HepG2 (cell line): ENCODE measurements around the gene ZNF584. TPM values are rescaled to one million over a fixed set of nuclear protein-coding genes. Genes with fewer than 3 reads are reported as not detected.
A peak's percentile ranks its signal among the peaks of the same experiment; 100 is the strongest.

ENCODE experiments used
- BORCS8-MEF2B ChIP-seq: sonication (generic); formaldehyde crosslinking; IDR thresholded peaks from 2 replicates; pipeline ENCODE4 v1.8.0; 2022; ENCODE audit warnings: mild to moderate bottlenecking, missing genetic modification reagents
- GPN1 ChIP-seq: sonication (generic); formaldehyde crosslinking; IDR thresholded peaks from 2 replicates; pipeline ENCODE4 v1.5.1; 2020; ENCODE audit warnings: missing genetic modification reagents, borderline replicate concordance
- KLF11 ChIP-seq: IDR thresholded peaks from 2 replicates; pipeline ENCODE4 v1.6.1; 2016; ENCODE audit warnings: missing compliant biosample characterization
- KLF9 ChIP-seq: IDR thresholded peaks from 2 replicates; pipeline ENCODE4 v1.6.1; 2016; ENCODE audit warnings: low read depth
- MTF1 ChIP-seq: sonication (generic); formaldehyde crosslinking; IDR thresholded peaks from 2 replicates; pipeline ENCODE4 v1.5.0; 2020; ENCODE audit warnings: missing genetic modification reagents
- MXD4 ChIP-seq: IDR thresholded peaks from 2 replicates; pipeline ENCODE4 v1.6.1; 2016; ENCODE audit warnings: mild to moderate bottlenecking, missing biosample characterization, missing genetic modification reagents
- MXI1 ChIP-seq: IDR thresholded peaks from 3 replicates; pipeline ENCODE4 v1.6.1; 2012; ENCODE audit warnings: low read depth, low read length, inconsistent platforms, borderline replicate concordance
- RFX3 ChIP-seq: IDR thresholded peaks from 2 replicates; pipeline ENCODE4 v1.6.1; 2016; ENCODE audit warnings: missing biosample characterization, missing genetic modification reagents
- SMC3 ChIP-seq: IDR thresholded peaks from 2 replicates; pipeline ENCODE4 v1.6.1; 2011; ENCODE audit warnings: low read length, improper control_type of control experiment
- SNAI1 ChIP-seq: sonication (generic); formaldehyde crosslinking; IDR thresholded peaks from 2 replicates; pipeline ENCODE4 v1.5.0; 2020; ENCODE audit warnings: mild to moderate bottlenecking, missing genetic modification reagents, borderline replicate concordance
- TAF1 ChIP-seq: sonication (generic); formaldehyde crosslinking; IDR thresholded peaks from 2 replicates; pipeline ENCODE4 v1.4.0; 2020; ENCODE audit warnings: missing genetic modification reagents
- TCF12 ChIP-seq, 2 experiments: fragments of 450-650 bp in 1 of 2; sonication (generic) in 1 of 2; formaldehyde crosslinking in 1 of 2; IDR thresholded peaks; 2 replicates each; pipeline versions ENCODE4 v1.6.1 to v1.8.0; 2017 to 2022; ENCODE audit warnings: antibody characterized with exemption in 1 of 2, mild to moderate bottlenecking in 1 of 2, missing genetic modification reagents in 1 of 2, moderate library complexity in 1 of 2
- TOE1 ChIP-seq: sonication (generic); formaldehyde crosslinking; IDR thresholded peaks from 2 replicates; pipeline ENCODE4 v1.4.0; 2020; ENCODE audit warnings: mild to moderate bottlenecking, missing genetic modification reagents
- ZFP36 ChIP-seq: fragments of 150-350 bp; IDR thresholded peaks from 2 replicates; pipeline ENCODE4 v1.6.1; 2018; ENCODE audit warnings: borderline replicate concordance, low read length, low read depth; ENCODE audit not compliant: partially characterized antibody
- ZNF10 ChIP-seq: sonication (generic); formaldehyde crosslinking; IDR thresholded peaks from 2 replicates; pipeline ENCODE4 v1.4.0; 2020; ENCODE audit warnings: mild to moderate bottlenecking, low read depth, missing genetic modification reagents, borderline replicate concordance
- polyA plus RNA-seq, 8 experiments: library from polyadenylated mRNA; depleted of rRNA in 3 of 8; stranded (reverse) in 7 of 8; unstranded in 1 of 8; fragments of >200 nt; fragmentation: Illumina TruSeq in 4 of 8; extraction: Trizol in 4 of 8; gene quantifications; 2 replicates each; pipeline versions ENCODE4 v1.2.1 to v1.2.3, GENCODE V29; 2011 to 2016; ENCODE audit warnings: low read depth in 4 of 8, missing spikeins in 1 of 8, mixed read lengths in 1 of 8; ENCODE audit not compliant: insufficient read depth in 1 of 8
- total RNA-seq, 5 experiments: library from RNA; depleted of rRNA; stranded (reverse); fragments of >200 nt; fragmentation: Illumina TruSeq; extraction: Trizol; gene quantifications; 2 replicates each; pipeline ENCODE4 v1.2.3, GENCODE V29; 2016; ENCODE audit warnings: low read depth in 1 of 5
- TF ChIP-seq, protein P1 (sequence below): sonication (generic); formaldehyde crosslinking; conservative IDR thresholded peaks from 2 replicates; pipeline ENCODE4 v1.8.1; 2023; ENCODE audit warnings: missing genetic modification reagents
- TF ChIP-seq, protein P2 (sequence below): sonication (generic); formaldehyde crosslinking; IDR thresholded peaks from 2 replicates; pipeline ENCODE4 v1.4.0; 2020; ENCODE audit warnings: missing genetic modification reagents, borderline replicate concordance
- TF ChIP-seq, protein P3 (sequence below): sonication (generic); formaldehyde crosslinking; IDR thresholded peaks from 2 replicates; pipeline ENCODE4 v1.9.0; 2021; ENCODE audit warnings: missing genetic modification reagents, borderline replicate concordance
- TF ChIP-seq, protein P4 (sequence below): sonication (generic); formaldehyde crosslinking; IDR thresholded peaks from 2 replicates; pipeline ENCODE4 v1.4.0; 2020; ENCODE audit warnings: low read depth, mild to moderate bottlenecking, missing genetic modification reagents

ZNF584 gene
- total and polyA plus RNA-seq, 2 of the 13 experiments (the other 11 are each of a cell fraction or from before 2014, with no cell fraction given) = 2.4 to 7.0 TPM

DNA sequence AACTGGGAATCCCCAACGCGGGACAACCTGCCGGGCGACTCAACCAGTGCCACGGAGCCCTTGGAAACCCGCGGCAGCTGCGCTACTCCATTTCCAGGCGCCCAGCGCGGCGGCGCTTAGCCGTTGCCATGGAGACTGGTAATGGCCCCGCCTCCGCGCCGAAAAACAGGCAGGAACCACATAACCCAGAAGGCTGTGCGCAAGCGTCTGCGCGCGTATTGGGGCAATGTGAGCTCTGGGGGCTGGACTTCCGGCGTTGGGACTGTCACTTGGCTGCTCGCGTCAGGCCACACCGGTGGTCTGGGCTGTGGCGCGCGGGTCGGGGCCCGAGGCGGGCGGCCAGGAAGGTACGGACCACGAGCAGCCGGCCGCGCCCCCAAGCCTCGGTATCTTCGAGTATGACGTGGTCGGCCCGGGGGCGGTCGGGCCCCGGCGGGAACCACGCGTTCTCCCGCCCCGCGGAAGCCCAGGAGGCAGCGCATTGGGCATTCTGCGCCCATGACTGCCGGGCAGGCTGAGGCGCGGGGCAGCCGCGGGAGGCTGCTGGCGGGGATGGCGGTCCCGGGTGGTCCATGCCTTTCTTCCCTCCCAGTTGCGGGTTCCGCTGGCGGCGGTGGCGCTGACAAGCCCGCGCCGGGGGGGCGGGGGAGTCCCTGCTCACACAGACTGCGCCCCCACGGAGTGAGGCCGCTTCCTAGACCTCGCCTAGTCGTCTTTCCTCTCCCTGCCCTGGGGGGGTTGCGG, 43.1 kb downstream of the ZNF584 start, which contains the start of gene ZNF324B (continued):
- TF ChIP-seq, protein P1, sequence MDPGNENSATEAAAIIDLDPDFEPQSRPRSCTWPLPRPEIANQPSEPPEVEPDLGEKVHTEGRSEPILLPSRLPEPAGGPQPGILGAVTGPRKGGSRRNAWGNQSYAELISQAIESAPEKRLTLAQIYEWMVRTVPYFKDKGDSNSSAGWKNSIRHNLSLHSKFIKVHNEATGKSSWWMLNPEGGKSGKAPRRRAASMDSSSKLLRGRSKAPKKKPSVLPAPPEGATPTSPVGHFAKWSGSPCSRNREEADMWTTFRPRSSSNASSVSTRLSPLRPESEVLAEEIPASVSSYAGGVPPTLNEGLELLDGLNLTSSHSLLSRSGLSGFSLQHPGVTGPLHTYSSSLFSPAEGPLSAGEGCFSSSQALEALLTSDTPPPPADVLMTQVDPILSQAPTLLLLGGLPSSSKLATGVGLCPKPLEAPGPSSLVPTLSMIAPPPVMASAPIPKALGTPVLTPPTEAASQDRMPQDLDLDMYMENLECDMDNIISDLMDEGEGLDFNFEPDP (CRISPR knock-in tag) = no peak
- TF ChIP-seq RFX3 (CRISPR knock-in tag) (peak; percentile 95), ZNF10 (CRISPR knock-in tag) (no peak), MXI1 (peak; percentile 93; the same call in 1 of the 3 replicates), KLF9 (CRISPR knock-in tag) (no peak), BORCS8-MEF2B (CRISPR knock-in tag) (no peak), TCF12 (IDR thresholded peaks at IDR 0.05) (no peak), TCF12 (CRISPR knock-in tag; IDR thresholded peaks at IDR 0.05) (no peak), TOE1 (CRISPR knock-in tag) (no peak), SNAI1 (CRISPR knock-in tag) (no peak), SMC3 (no peak), TAF1 (CRISPR knock-in tag) (peak; percentile 65; the same call in 1 of the 2 replicates), ZFP36 (no peak), MTF1 (CRISPR knock-in tag) (no peak), GPN1 (no peak), MXD4 (CRISPR knock-in tag) (peak; percentile 89; the same call in 1 of the 2 replicates), KLF11 (CRISPR knock-in tag) (no peak)
- TF ChIP-seq, protein P2, sequence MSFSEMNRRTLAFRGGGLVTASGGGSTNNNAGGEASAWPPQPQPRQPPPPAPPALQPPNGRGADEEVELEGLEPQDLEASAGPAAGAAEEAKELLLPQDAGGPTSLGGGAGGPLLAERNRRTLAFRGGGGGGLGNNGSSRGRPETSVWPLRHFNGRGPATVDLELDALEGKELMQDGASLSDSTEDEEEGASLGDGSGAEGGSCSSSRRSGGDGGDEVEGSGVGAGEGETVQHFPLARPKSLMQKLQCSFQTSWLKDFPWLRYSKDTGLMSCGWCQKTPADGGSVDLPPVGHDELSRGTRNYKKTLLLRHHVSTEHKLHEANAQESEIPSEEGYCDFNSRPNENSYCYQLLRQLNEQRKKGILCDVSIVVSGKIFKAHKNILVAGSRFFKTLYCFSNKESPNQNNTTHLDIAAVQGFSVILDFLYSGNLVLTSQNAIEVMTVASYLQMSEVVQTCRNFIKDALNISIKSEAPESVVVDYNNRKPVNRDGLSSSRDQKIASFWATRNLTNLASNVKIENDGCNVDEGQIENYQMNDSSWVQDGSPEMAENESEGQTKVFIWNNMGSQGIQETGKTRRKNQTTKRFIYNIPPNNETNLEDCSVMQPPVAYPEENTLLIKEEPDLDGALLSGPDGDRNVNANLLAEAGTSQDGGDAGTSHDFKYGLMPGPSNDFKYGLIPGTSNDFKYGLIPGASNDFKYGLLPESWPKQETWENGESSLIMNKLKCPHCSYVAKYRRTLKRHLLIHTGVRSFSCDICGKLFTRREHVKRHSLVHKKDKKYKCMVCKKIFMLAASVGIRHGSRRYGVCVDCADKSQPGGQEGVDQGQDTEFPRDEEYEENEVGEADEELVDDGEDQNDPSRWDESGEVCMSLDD (CRISPR knock-in tag) = no peak
- TF ChIP-seq, protein P3, sequence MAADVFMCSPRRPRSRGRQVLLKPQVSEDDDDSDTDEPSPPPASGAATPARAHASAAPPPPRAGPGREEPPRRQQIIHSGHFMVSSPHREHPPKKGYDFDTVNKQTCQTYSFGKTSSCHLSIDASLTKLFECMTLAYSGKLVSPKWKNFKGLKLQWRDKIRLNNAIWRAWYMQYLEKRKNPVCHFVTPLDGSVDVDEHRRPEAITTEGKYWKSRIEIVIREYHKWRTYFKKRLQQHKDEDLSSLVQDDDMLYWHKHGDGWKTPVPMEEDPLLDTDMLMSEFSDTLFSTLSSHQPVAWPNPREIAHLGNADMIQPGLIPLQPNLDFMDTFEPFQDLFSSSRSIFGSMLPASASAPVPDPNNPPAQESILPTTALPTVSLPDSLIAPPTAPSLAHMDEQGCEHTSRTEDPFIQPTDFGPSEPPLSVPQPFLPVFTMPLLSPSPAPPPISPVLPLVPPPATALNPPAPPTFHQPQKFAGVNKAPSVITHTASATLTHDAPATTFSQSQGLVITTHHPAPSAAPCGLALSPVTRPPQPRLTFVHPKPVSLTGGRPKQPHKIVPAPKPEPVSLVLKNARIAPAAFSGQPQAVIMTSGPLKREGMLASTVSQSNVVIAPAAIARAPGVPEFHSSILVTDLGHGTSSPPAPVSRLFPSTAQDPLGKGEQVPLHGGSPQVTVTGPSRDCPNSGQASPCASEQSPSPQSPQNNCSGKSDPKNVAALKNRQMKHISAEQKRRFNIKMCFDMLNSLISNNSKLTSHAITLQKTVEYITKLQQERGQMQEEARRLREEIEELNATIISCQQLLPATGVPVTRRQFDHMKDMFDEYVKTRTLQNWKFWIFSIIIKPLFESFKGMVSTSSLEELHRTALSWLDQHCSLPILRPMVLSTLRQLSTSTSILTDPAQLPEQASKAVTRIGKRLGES = no peak
- TF ChIP-seq, protein P4, sequence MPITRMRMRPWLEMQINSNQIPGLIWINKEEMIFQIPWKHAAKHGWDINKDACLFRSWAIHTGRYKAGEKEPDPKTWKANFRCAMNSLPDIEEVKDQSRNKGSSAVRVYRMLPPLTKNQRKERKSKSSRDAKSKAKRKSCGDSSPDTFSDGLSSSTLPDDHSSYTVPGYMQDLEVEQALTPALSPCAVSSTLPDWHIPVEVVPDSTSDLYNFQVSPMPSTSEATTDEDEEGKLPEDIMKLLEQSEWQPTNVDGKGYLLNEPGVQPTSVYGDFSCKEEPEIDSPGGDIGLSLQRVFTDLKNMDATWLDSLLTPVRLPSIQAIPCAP (CRISPR knock-in tag) = no peak
